IPS-18c (cell line): ENCODE measurements around the gene MIS12.

Experiments
- H3K4me3 ChIP-seq: 2 replicates; pipeline ENCODE4 v1.7.0; 2013; ENCODE audit warnings: low read depth, mild to moderate bottlenecking, low read length, moderate library complexity; ENCODE audit not compliant: insufficient read depth
- H3K9me3 ChIP-seq: one replicate; pipeline ENCODE4 v1.6.1; 2013; ENCODE audit warnings: mild to moderate bottlenecking, low read length, moderate library complexity; ENCODE audit not compliant: control insufficient read depth, insufficient read depth

Gene MIS12

DNA sequence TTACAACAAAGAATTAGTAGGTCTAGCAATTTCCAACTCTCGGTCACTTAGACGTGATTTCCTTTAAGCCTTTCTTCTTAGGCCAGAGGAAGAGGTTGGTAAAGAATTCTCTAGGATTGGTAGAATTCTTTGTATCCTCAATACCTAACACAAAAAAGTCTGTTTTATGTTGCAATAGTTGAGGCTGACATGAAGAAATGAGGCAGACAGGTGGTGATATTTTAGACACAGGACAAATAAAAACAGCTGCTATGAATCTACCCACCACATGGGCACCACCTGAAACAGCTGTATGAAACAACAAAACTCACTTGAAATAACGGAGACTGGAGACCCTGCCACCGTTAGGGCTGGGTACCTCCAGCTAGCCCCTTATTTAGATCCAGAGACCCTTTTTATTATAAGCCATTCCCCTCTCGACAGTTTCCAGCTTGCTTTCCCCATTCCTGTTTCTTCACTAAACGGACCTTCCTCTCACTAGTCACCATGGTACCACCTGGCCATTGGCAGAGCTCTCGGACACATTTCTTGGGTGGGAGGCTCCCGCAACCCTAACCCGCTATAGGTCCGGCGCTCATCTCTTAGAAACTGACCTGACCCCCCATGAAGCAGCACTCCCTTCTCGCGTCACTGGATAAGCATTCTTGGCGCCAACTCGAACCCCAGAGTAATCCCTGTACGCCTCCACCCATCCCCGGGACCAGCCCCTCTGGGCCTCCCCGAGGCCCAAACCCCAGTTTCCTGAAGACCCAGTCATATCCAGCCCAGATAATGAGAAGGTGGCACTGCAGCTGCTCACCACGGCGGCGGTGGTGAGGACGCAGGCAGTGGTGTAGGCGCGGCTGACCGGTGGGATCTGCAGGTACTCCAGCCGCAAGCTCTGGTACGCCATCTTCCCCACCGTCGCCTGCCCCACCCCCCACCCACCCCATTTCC lies 828 bp upstream of the MIS12 start, which contains the start of gene DERL2:
Gene DERL2, minus strand, starts transcription at position 909 of the 936 bp plus-strand sequence. Its CDS starts 17 bp downstream, at position 892.
- Histone ChIP-seq H3K4me3 (peak within 1 kb of the TSS; percentile 98), H3K9me3 (no peaks in the 10 kb centered on the region)

DNA sequence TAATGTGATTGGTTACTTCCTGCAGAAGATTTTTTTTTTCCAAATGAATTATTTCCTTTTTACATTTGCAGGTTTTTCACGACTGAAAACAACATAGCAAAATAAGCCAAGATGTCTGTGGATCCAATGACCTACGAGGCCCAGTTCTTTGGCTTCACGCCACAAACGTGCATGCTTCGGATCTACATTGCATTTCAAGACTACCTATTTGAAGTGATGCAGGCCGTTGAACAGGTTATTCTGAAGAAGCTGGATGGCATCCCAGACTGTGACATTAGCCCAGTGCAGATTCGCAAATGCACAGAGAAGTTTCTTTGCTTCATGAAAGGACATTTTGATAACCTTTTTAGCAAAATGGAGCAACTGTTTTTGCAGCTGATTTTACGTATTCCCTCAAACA lies 2.4 kb downstream of the MIS12 start:
- Histone ChIP-seq H3K4me3 (no peak overlapping the region), H3K9me3 (no peaks in the 10 kb centered on the region)

DNA sequence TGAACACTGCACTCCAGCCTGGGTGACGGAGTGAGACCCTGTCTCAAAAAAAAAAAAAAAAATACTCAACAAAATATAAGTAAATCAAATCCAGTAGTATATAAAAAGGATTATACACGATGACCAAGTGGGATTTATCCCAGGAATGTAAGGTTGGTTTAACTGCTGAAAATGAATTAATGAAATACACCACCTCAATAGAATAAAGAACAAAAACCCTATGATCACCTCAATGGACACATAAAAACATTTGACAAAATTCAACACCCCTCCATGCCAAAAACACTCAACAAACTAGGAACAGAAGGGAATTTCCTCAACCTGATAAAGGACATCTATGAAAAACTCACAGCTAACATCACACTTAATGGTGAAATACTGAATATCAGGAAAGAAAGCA lies 6.6 kb downstream of the MIS12 start:
- H3K4me3 ChIP-seq, result no peak overlapping the region

DNA sequence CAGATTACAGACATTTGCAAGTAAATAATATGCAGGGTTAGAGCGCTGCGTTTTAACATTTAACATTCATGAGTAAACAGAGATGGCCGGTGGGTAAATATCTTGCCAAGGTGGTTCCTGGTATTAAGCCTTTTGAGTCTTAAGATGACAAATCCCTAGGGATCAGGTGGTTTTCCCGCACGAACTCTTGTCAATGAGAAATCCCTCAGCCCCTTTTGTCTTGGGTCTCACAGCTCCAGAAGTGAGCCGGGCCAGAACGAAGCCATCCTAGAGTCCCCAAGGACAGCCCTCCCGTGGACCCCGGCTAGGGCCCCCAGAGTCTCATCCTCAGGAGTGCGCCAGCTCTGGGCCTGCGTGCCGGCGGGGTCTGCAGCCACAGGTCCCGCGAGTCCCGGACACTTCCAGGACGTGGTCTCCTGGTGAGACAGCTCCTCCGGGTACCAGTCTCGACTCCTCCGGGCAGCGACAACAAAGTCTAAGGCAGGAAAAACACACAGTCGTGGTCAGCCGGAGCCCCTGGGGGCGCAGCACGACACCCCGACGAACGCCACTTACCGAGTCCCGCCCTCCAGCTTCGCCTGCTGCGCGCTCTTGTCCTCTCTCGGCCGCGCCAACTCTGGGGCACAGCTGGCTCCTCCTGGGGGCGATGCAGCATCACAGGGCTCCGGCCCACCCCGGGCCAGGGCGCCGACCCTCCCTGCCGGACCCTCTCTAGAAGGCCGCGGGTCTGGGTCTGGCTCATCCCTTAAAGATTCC lies 13.3 kb downstream of the MIS12 start:
- Histone ChIP-seq H3K4me3 (peak overlapping the region; percentile 69), H3K9me3 (peaks cover 4% of the 10 kb centered on the region)

More for the DNA sequence above, 6.6 kb downstream of the MIS12 start:
- no peaks in the 10 kb centered on the region for H3K9me3 ChIP-seq

DNA sequence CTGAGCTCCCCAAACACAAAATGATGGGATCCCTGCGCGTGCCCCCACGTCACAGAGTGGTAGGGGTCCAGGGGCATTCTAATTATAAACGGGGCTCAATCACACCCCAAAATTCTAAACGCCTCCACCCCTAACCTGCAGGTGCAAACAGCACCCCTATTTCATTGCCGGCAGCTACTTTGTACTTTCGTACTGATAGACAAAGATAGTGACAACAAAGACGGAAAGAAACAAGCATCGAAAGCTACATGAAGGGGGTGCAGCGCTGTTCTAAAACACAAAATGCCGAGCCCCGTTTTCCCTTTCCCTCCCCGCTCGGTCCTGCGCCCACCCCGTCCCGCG lies 13.9 kb downstream of the MIS12 start:
- H3K9me3 ChIP-seq, result peaks cover 4% of the 10 kb centered on the region
- H3K4me3 ChIP-seq, result peak overlapping the region; percentile 69

DNA sequence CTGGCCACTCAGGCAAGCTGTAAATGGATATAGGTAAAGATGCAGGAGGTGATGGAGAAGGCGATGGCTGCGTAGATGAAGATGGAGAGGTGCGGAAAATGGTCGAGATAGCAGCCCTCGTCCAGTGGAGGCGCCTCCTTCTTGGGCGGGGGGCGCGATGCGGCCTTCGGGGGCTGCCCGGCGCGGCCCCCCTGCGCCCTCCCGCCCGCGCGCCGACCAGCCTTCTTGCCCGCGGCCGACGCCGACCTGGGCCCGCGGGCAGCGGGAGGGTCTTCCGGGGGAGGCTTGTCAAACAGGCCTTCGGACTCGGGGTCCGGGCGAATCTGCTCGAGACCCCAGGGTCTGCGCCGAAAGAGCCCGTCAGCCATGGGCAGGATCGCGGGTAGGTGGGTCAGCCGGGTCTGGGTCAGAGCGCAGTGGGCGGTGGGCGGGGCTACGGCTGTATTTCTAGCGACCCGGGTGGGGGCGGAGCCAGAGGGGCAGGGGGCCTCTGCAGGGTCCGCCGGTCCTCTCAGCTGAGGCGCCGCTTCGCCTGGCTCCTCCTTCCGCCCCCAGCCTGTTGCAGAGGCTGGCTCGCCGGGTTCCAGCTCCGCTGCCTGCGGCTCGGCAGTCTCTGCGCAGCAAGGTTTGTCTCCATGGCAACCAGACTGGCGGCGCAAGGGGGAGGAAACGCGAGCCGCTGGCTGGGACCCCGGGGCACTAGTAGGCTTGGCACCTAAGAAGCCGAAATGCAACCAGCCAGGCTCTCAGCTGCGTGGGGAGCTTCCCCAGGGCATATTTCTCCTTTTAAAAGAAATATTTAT lies 14.4 kb downstream of the MIS12 start:
- peak overlapping the region; percentile 69 for H3K4me3 ChIP-seq
- H3K9me3 ChIP-seq, result peaks cover 4% of the 10 kb centered on the region

DNA sequence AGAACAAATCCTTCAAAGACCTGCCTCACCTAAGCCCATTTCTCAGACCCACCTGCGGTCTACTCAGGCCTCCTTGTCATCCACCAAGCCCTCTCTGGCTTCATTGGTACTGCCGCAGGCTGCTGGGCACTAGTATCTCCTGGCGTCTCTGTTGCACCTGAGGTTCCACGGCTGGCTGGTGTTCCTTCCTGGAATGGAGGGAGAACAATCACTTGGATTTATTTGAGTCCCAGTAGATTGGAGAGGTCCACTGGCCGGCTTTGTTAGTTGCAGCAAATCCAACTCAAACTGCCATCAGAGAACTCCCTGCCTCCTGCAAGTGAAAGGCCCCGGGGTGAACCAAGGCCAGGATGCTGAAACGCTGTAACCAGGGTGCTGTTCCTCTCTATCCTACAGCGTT lies 15.3 kb downstream of the MIS12 start:
- Histone ChIP-seq H3K9me3 (peaks cover 4% of the 10 kb centered on the region), H3K4me3 (no peak overlapping the region)

DNA sequence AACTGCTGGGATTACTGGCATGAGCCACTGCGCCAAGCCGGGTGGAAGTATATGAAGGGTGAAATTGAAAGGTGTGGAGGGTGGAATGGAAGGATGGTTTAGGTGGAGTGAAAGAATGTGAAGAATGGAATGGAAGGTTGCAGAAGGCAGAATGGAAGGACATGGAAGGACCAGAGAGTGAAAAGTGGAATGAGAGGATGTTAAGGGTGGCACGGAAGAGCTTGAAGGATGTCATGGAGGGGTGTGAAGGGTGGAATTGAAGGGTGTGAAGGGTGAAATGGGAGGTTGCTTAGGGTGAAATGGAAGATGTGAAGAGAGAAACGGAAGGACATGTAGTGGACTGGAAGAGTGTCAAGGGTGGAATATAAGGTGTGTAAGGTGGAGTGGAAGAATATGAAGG lies 16.2 kb downstream of the MIS12 start:
- Histone ChIP-seq H3K9me3 (peaks cover 4% of the 10 kb centered on the region), H3K4me3 (no peak overlapping the region)

DNA sequence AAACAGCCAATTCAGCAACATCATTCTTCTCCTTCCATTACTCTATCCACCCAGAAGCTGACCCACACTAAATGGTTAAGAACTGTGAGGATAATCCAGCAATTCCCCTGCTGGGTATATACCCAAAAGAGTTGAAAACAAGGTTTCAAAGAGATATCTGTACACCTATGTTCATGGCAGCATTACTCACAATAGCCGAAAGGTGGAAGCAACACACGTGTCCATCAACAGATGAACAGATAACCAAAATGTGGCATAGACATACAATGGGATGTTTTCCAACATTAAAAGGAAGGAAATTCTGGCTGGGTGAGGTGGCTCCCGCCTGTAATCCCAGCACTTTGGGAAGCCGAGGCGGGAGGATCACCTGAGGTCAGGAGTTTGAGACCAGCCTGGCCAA lies 19.9 kb downstream of the MIS12 start:
- Histone ChIP-seq H3K9me3 (peaks cover 2% of the 10 kb centered on the region), H3K4me3 (no peak overlapping the region)

DNA sequence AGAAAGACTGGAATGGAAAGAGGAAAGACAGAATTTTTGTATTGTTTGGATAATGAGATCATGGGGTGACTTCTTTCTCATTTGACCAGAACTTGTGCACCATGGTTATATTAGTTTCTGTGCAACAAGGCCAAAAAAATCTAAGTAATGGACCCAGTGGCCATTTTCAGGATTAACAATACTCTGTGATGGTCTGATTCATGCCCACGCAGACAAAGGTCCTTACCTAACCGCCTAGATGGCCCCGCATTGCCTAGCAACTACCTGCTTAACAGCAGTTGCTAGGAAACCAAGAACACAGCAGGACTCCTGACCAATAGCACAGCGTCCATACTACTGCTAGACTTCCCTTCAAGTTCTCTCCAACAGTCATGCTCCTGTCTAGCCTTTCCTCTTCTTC lies 22.4 kb downstream of the MIS12 start:
- Histone ChIP-seq H3K9me3 (no peaks in the 10 kb centered on the region), H3K4me3 (no peak overlapping the region)

DNA sequence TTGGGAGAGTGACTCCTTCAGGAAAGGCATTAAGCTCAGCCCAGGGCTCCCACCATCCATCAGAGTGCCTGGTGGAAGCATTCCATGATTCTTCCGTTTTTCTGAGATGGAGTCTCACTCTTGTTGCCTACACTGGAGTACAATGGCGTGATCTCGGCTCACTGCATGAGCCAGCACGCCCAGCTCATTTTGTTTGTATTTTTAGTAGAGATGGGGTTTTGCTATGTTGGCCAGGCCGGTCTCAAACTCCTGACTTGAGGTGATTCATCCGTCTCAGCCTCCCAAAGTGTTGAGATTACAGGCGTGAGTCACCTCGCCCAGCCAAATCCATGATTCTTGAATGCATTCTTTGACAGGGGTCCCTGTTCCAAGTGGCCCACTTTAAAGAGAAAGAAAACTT lies 23.1 kb downstream of the MIS12 start:
- H3K4me3 ChIP-seq, result no peak overlapping the region
- H3K9me3 ChIP-seq, result no peaks in the 10 kb centered on the region

DNA sequence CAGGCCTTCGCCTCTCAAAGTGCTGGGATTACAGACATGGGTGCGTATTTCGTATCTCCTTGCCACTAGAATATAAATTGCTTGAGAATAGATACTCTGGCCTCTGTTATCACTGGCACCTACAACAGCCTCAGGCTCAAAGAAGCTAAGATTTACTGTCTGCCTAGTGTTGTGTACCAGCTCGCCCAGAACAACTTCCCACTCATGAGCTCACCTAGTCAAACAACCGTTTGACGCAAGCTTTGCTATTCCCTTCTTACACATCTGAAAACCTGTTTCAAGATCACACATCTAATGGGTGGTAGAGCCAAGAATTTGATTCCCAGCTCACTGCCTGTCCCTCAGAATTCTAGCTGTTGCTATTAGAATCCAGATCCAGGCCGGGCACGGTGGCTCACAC lies 24.4 kb downstream of the MIS12 start:
- Histone ChIP-seq H3K4me3 (no peak overlapping the region), H3K9me3 (no peaks in the 10 kb centered on the region)

DNA sequence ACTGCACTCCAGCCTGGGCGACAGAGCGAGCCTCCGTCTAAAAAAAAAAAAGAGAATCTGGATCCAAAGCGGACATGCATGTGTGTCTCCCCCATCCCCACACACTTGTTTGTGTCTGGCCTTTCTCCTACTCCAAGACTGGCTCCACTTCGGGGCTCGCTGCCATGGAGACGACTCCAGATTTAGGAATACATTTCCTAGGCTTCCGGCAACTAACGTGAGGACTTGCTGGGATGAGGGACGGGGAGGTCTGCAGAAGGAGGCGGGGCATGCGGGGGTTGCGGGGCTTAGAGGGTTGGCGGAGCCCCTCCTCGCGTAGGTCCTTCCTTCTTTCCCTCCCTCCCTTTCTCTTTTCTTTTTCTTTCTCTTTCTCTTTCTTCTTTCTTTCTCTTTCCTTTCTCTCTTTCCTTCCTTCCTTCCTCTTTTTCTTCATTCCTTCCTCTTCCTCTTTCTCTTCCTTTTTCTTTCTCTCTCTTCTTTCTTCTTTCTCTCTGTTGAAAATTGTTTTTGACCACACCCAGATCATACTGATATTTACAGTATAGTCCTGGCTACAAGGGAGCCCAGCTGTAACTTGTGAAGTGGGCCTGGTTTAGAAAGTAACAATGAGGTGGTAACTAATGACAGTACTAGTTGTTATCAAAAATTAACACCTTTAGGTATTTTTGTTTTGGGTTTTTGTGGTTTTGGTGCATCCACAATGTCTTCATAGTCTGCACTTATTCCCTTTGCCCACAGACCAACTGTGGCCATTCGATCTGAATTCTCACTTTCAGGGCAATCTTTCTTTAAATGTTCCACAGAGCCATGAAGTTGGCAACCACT lies 25.2 kb downstream of the MIS12 start:
- Histone ChIP-seq H3K4me3 (no peak overlapping the region), H3K9me3 (no peaks in the 10 kb centered on the region)

DNA sequence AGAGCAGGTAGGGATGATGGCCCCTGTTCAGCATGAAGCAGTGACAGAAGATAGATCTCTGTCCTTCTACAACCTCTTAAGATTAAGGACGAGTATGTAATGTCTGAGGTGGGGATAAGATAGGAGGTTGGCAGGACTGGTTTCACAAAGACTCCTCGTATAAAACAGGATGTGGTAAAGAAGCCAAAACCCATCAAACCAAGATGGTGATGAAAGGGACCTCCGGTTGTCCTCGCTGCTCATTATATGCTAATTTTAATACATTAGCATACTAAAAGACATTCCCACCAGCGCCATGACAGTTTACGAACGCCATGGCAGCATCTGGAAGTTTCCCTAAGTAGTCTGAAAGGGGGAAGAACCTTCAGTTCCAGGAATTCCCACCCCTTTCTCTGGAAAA lies 27.3 kb downstream of the MIS12 start:
- no peaks in the 10 kb centered on the region for H3K9me3 ChIP-seq
- H3K4me3 ChIP-seq, result no peak overlapping the region

DNA sequence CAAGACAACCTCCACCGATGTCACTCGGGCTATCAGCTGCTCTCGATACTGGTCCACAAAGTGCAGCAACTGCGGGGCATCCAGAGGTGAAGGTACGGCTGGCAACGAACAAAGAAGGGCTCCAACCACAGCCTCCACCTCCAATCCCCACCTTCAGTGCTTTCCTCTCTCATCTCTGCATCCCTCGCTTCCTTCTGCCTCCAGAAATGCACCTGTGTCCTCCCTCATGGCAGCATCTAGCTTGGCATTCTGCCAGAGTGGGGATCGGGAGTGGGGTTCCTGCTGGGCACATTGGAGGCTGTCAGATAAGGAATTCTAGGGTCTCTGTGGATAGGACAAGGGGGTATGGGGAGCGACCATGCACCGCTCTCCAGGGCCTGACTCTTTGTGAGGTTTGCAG lies 28.6 kb downstream of the MIS12 start:
- Histone ChIP-seq H3K4me3 (no peak overlapping the region), H3K9me3 (no peaks in the 10 kb centered on the region)

DNA sequence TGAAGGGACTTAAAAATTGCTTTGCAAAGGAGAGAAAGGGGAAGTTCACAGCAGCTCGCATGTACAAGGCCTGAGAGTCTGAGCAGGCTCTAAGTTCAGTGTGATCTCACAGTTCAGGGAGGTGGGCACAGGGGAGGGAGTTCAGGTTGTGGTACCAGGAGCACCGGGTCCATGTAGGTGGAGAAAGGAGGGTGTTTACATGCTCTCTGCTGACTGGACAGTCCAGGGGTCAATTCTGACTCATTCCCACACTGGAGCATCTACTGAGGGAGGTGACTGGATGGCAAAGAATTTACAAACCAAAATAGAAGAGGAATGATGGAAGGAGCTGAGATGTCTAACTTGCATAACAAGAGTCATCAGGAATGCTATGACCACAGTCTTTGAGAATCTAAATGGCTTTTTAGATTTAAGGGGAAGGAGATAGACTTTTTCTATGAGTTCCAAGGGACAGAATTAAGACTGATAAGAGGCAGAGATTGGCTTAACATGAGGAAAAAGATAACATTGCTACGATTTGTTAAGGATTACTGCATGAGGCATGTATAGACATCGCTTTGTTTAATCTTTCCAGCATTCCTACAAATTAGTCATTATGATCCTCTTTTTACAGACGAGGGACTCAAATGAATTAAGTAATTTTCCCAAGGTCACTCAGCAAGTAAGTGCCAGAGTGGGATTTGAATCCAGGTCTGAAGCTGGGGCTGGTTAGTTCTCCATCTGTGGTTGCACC lies 29.9 kb downstream of the MIS12 start:
- H3K4me3 ChIP-seq, result no peak overlapping the region

More for the DNA sequence above, 29.9 kb downstream of the MIS12 start:
- no peaks in the 10 kb centered on the region for H3K9me3 ChIP-seq
